Skeletal muscle tissue (tissue), 5 donors: ENCODE measurements around the gene KAT5. TPM values are rescaled to one million over a fixed set of nuclear protein-coding genes. Genes with fewer than 3 reads are reported as not detected.
"Not testable (repeated sequence)": the region's sequence is repeated elsewhere in the genome, so short reads cannot be mapped to it uniquely, and the experiment has no call there.

ENCODE experiments used
- H3K27ac ChIP-seq: one replicate; pipeline ENCODE4 v1.7.0; 2013; ENCODE audit warnings: mild to moderate bottlenecking, low read depth, low read length, inconsistent platforms
- H3K27me3 ChIP-seq, 3 donors: one replicate each; pipeline ENCODE4 v1.7.0; 2013; ENCODE audit warnings: low read length in 3 of 3; ENCODE audit not compliant: control insufficient read depth in 3 of 3, insufficient read depth in 3 of 3
- H3K36me3 ChIP-seq, 3 donors: one replicate each; pipeline ENCODE4 v1.7.0; 2013; ENCODE audit warnings: low read length in 3 of 3; ENCODE audit not compliant: control insufficient read depth in 3 of 3, insufficient read depth in 3 of 3
- H3K4me1 ChIP-seq, 3 donors: one replicate each; pipeline ENCODE4 v1.7.0; 2013; ENCODE audit warnings: low read length in 3 of 3, mild to moderate bottlenecking in 3 of 3; ENCODE audit not compliant: control insufficient read depth in 3 of 3, insufficient read depth in 3 of 3
- H3K4me3 ChIP-seq, 3 donors: one replicate each; pipeline ENCODE4 v1.7.0; 2013; ENCODE audit warnings: low read length in 3 of 3
- H3K9ac ChIP-seq, 3 donors: one replicate each; pipeline ENCODE4 v1.7.0; 2013; ENCODE audit warnings: low read length in 3 of 3, mild to moderate bottlenecking in 3 of 3, moderate library complexity in 2 of 3, low read depth in 1 of 3
- H3K9me3 ChIP-seq, 3 donors: one replicate each; pipeline ENCODE4 v1.7.0; 2013; ENCODE audit warnings: low read length in 3 of 3; ENCODE audit not compliant: control insufficient read depth in 3 of 3
- small RNA-seq: library from RNA; depleted of rRNA; stranded (forward); fragments of <200 nt; gene quantifications from one replicate; pipeline ENCODE3, GENCODE V24; 2014
- total RNA-seq: library from RNA; depleted of rRNA; stranded (reverse); fragments of >200 nt; gene quantifications from one replicate; pipeline ENCODE4 v1.2.3, GENCODE V29; 2014
- donor health status: Osteomylitis.

The KAT5 gene
- total RNA-seq, 1 donor from 2014 or later = 44.9 TPM

DNA sequence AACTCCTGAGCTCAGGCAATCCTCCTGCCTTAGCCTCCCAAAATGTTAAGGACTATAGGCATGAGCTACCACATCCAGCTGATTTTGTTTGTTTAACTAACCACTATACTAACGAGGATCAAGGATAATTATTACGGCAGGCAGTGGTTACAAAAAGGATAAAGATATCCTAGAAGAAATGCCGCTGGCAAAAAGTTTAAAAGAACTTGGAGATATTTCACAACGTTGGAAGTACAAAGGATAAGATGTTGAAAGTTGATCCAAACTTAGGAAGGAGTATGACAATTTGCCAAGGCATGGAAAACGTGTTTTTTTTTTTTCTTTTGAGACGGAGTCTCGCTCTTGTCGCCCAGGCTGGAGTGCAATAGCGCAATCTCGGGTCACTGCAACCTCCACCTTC lies 55.4 kb downstream of the KAT5 start:
- peaks cover 0 to 3% (median 0%) of the 10 kb centered on the region in 3 donors for H3K27me3 ChIP-seq
- no peak overlapping the region for H3K27ac ChIP-seq
- no peak overlapping the region for H3K4me3 ChIP-seq
- no peaks in the 10 kb centered on the region for H3K36me3 ChIP-seq
- H3K9me3 ChIP-seq = no peaks in the 10 kb centered on the region
- no peaks in the 10 kb centered on the region for H3K4me1 ChIP-seq
- no peak overlapping the region for H3K9ac ChIP-seq

DNA sequence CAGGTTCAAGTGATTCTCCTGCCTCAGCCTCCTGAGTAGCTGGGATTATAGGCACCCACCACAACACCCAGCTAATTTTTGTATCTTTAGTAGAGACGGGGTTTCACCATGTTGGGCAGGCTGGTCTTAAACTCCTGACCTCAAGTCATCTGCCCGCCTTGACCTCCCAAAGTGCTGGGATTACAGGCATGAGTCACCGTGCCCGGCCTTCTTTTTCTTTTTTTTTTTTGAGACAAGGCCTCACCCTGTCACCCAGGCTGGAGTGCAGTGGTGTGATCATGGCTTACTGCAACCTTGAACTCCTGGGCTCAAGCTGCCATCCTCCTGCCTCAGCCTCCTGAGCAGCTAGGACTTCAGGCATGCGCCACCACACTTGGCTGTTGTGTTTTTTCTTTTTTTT lies 55.8 kb downstream of the KAT5 start:
- H3K9me3 ChIP-seq, H3K9ac ChIP-seq, H3K4me1 ChIP-seq, H3K27me3 ChIP-seq, H3K27ac ChIP-seq, H3K36me3 ChIP-seq, H3K4me3 ChIP-seq: not testable (repeated sequence)

Small RNAs within 50 kb of the gene (small RNA-seq; reads per million reads assigned to genes)
- not detected for gene RN7SL309P

Other genes starting within 250 kb of the KAT5 start
- 7,794 TPM for gene MALAT1, start 213.2 kb upstream of the KAT5 start, total RNA-seq
- gene SCYL1, start 187.2 kb upstream of the KAT5 start, total RNA-seq = 36.0 TPM
- gene LTBP3, start 153.9 kb upstream of the KAT5 start, total RNA-seq = 32.9 TPM
- gene ZNRD2, start 141.8 kb upstream of the KAT5 start, total RNA-seq = 23.0 TPM
- gene FAM89B, start 139.7 kb upstream of the KAT5 start, total RNA-seq = 14.6 TPM
- gene EHBP1L1, start 136.2 kb upstream of the KAT5 start, total RNA-seq = 157 TPM
- gene KCNK7, start 116.5 kb upstream of the KAT5 start, total RNA-seq = not detected
- gene MAP3K11, start 98.0 kb upstream of the KAT5 start, total RNA-seq = 23.0 TPM
- gene PCNX3, start 96.5 kb upstream of the KAT5 start, total RNA-seq = 4.7 TPM
- 15.7 TPM for gene SIPA1, start 74.2 kb upstream of the KAT5 start, total RNA-seq
- gene RELA, start 49.3 kb upstream of the KAT5 start, total RNA-seq = 13.0 TPM
- gene RNASEH2C, start 8.5 kb downstream of the KAT5 start, total RNA-seq = 11.0 TPM
- 2.1 TPM for gene AP5B1, start 68.7 kb downstream of the KAT5 start, total RNA-seq
- not detected for gene OVOL1, start 74.8 kb downstream of the KAT5 start, total RNA-seq
- under 0.01 TPM for gene SNX32, start 121.7 kb downstream of the KAT5 start, total RNA-seq
- 275 TPM for gene CFL1, start 145.9 kb downstream of the KAT5 start, total RNA-seq
- gene MUS81, start 148.2 kb downstream of the KAT5 start, total RNA-seq = 34.4 TPM
- 35.0 TPM for gene EFEMP2, start 160.5 kb downstream of the KAT5 start, total RNA-seq
- gene CTSW, start 167.6 kb downstream of the KAT5 start, total RNA-seq = 1.0 TPM
- 110 TPM for gene FIBP, start 176.2 kb downstream of the KAT5 start, total RNA-seq
- 12.0 TPM for gene CCDC85B, start 178.4 kb downstream of the KAT5 start, total RNA-seq
- not detected for gene FOSL1, start 188.1 kb downstream of the KAT5 start, total RNA-seq
- 12.5 TPM for gene C11orf68, start 206.8 kb downstream of the KAT5 start, total RNA-seq
- 71.0 TPM for gene DRAP1, start 207.2 kb downstream of the KAT5 start, total RNA-seq
- not detected for gene TSGA10IP, start 233.2 kb downstream of the KAT5 start, total RNA-seq
- 45.9 TPM for gene SART1, start 249.5 kb downstream of the KAT5 start, total RNA-seq